Nephron (organoid): ENCODE measurements around the gene ZBTB42.

Experiments used
- H3K27ac Mint-ChIP-seq, 3 experiments: 2 replicates each; pipeline ENCODE4 v1.8.0; 2020; ENCODE audit warnings: mixed read lengths in 3 of 3, mild to moderate bottlenecking in 2 of 3, moderate library complexity in 1 of 3
- H3K27me3 Mint-ChIP-seq: 2 replicates; pipeline ENCODE4 v1.8.0; 2021; ENCODE audit warnings: low read depth, mild to moderate bottlenecking, moderate library complexity, mixed read lengths
- H3K36me3 Mint-ChIP-seq: 2 replicates; pipeline ENCODE4 v1.8.0; 2020; ENCODE audit warnings: low read depth, mixed read lengths
- H3K4me1 Mint-ChIP-seq: 2 replicates; pipeline ENCODE4 v1.8.0; 2020; ENCODE audit warnings: mixed read lengths
- H3K4me3 Mint-ChIP-seq, 3 experiments: 2 replicates each; pipeline ENCODE4 v1.8.0; 2020; ENCODE audit warnings: mild to moderate bottlenecking in 3 of 3, mixed read lengths in 3 of 3, moderate library complexity in 2 of 3
- H3K9me3 Mint-ChIP-seq: 2 replicates; pipeline ENCODE4 v1.8.0; 2020; ENCODE audit warnings: mixed read lengths
- CTCF ChIP-seq, 3 experiments: fragments of 200-600 bp; sonication (generic); IDR thresholded peaks; one replicate each; pipeline ENCODE4 v1.5.0; 2021; ENCODE audit warnings: antibody characterized with exemption in 3 of 3; ENCODE audit not compliant: unreplicated experiment in 3 of 3

ZBTB42 gene

DNA sequence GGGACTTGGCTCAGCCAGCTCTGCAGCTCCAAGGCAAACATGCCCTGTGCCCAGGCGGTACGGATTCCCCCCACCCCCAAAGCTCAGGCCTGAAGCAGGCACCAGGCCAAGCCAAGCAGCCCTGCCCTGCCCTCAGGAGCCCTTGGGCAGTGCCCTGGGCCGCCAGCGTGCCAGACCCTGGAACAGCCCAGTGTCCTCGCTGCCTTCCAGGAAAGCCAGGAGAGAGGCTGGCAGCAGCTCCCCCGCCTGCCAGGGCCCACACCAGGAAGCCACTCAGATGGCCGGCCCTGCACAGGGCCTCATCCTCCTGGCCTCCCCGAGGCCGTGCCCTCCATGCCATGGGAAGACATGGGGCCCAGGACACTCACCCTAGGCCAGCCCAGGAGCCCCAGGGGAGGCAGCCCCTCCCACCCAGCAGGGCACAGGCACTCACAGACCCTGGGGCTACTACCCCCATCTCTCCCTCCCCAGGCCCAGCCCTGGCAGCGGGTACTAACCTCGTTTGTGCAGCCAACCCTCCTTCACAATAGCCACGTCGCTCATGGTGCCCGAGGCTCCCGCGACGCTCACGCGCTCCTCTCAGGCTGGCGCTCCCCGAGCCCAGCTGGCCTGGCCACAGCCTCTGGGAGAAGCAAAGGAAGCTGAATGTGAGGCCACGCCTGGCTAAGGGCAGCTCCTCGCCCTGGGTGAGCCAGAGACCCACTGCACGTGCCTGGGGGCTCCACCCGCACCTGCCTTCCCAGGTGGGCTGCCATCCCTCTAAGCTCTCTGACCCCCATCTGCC lies 8.6 kb upstream of the ZBTB42 start:
- Mint-ChIP-seq H3K9me3 (no peaks in the 10 kb centered on the region), H3K27ac (no peak overlapping the region), H3K27me3 (no peaks in the 10 kb centered on the region), H3K4me3 (peak overlapping the region; percentile 94 to 97 (median 96)), H3K4me1 (peaks cover 26% of the 10 kb centered on the region), H3K36me3 (peaks cover 4% of the 10 kb centered on the region)
- TF ChIP-seq CTCF (IDR thresholded peaks at IDR 0.05; ENCODE audit: unreplicated experiment in 3 of 3): no peak

- no peak for TF ChIP-seq CTCF (IDR thresholded peaks at IDR 0.05; ENCODE audit: unreplicated experiment in 3 of 3)
- Mint-ChIP-seq H3K27me3 (no peaks in the 10 kb centered on the region), H3K27ac (peak overlapping the region; percentile 23 to 92 (median 84)), H3K9me3 (no peaks in the 10 kb centered on the region), H3K4me3 (peak overlapping the region; percentile 94 to 97 (median 96)), H3K4me1 (peaks cover 26% of the 10 kb centered on the region), H3K36me3 (peaks cover 4% of the 10 kb centered on the region)
These were observed 7.8 kb upstream of the ZBTB42 start for GRCh38 chr14:104792945-104793702.

DNA sequence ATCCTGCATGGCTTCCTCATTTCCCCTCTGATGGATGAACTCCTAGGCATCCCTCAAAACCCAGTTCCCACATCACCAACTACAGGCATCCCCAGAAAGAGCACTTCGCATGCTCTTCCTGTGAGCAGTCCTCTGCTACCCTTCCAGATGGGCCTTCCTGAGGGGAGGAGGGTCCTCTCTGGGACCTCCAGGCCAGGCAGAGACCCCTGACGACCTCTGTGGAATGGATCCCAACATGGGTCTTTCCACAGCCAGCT lies 7.3 kb upstream of the ZBTB42 start:
- Mint-ChIP-seq H3K27me3 (no peaks in the 10 kb centered on the region), H3K4me3 (peak overlapping the region; percentile 94 to 97 (median 96)), H3K27ac (peak overlapping the region in 2 of 3 experiments; percentile 84 to 92), H3K36me3 (peaks cover 4% of the 10 kb centered on the region), H3K9me3 (no peaks in the 10 kb centered on the region), H3K4me1 (peaks cover 26% of the 10 kb centered on the region)
- TF ChIP-seq CTCF (IDR thresholded peaks at IDR 0.05; ENCODE audit: unreplicated experiment in 3 of 3): no peak

DNA sequence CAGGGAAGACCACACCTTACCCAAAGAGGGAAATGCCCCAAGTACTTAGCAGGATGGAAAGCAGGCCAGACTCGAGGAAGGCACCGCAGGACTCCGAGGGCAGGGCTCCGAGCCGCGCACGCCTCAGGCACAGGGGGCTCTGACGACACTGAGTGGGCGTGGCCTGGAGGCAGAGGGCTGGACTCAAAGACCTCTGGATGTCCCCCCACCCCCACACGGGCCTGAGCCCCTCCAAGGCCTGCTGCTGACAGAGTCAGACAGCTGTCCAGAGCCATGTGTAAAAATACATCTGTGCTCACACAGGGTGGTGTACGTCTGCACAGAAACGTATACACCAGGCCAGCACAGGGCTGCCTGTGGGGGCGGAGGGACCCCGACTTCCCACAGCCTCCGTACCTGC lies 6.8 kb upstream of the ZBTB42 start:
- peak overlapping the region; percentile 84 to 92 (median 87) for H3K27ac Mint-ChIP-seq
- peaks cover 4% of the 10 kb centered on the region for H3K36me3 Mint-ChIP-seq

GRCh38 chr14:104794631-104794992 lies 6.3 kb upstream of the ZBTB42 start:
- no peak for TF ChIP-seq CTCF (IDR thresholded peaks at IDR 0.05; ENCODE audit: unreplicated experiment in 3 of 3)
- H3K4me1 Mint-ChIP-seq: peaks cover 32% of the 10 kb centered on the region
- peak overlapping the region; percentile 94 to 97 (median 96) for H3K4me3 Mint-ChIP-seq
- no peaks in the 10 kb centered on the region for H3K9me3 Mint-ChIP-seq
- H3K27ac Mint-ChIP-seq: peak overlapping the region; percentile 84 to 92 (median 87)
- H3K27me3 Mint-ChIP-seq: peaks cover 1% of the 10 kb centered on the region
- H3K36me3 Mint-ChIP-seq: peaks cover 4% of the 10 kb centered on the region

More for the DNA sequence above, 6.8 kb upstream of the ZBTB42 start:
- Mint-ChIP-seq H3K4me1 (peaks cover 27% of the 10 kb centered on the region), H3K4me3 (peak overlapping the region; percentile 94 to 97 (median 96)), H3K27me3 (no peaks in the 10 kb centered on the region), H3K9me3 (no peaks in the 10 kb centered on the region)
- TF ChIP-seq CTCF (IDR thresholded peaks at IDR 0.05; ENCODE audit: unreplicated experiment in 3 of 3): no peak
